ENCODE measurements around the gene SDK1.

SDK1 gene

GRCh38 chr7:3493499-3493898, 192.4 kb downstream of the SDK1 start:
- peak; percentile 17 for DNase-seq (ENCODE audit: low read depth)

GRCh38 chr7:3494947-3495346, 193.9 kb downstream of the SDK1 start:
- DNase-seq (ENCODE audit: low read depth): no peak
- H3K4me3 ChIP-seq (ENCODE audit: low read depth, low read length): no peak overlapping the region

More at GRCh38 chr7:3493499-3493898, 192.4 kb downstream of the SDK1 start:
- no peak overlapping the region for H3K4me3 ChIP-seq (ENCODE audit: low read depth, low read length)

DNA sequence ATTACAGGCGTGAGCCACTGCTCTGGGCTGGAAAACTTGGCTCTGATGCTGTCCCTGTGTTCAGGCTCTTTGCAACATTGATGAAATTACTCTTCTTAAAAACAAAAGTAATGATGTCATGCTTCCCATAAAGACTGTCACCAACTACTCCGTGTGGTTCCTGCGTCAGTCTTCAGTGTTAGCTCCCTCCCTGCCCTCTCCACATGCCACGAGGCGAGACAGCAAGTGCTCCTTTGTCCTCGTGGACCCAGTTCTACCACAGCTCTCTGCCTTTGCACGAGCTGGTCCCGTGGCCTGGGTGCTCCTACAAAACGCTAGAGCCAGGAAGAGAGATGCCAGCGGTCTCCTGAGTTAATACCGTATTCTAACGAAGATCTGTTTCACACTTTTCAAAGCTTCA, 194.5 kb downstream of the SDK1 start:
- no peak overlapping the region for H3K4me3 ChIP-seq (ENCODE audit: low read depth, low read length)
- no peak for DNase-seq (ENCODE audit: low read depth)

DNA sequence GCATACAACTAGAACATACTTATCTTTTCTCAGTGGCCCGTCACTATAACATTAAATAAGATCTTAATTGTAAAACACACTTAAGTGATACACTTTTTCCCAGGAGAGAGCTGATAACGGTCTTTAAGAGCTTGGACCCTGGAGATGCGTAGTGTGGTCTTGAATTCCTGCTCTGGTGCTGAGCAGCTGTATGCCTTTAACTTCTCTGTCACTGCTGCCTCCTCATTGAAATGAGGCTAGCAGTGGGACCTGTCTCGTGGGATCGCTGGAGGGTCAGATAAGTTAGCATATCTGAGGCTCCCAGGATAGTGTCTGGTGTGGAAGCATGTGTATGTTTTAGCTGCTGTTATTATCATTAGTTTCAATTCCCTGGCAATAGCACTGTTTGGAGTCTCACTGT, 194.9 kb downstream of the SDK1 start:
- no peak for DNase-seq (ENCODE audit: low read depth)
- no peak overlapping the region for H3K4me3 ChIP-seq (ENCODE audit: low read depth, low read length)

- H3K4me3 ChIP-seq (ENCODE audit: low read depth, low read length): no peak overlapping the region
- no peak for DNase-seq (ENCODE audit: low read depth)
These were observed 196.7 kb downstream of the SDK1 start for GRCh38 chr7:3497796-3498195.

DNA sequence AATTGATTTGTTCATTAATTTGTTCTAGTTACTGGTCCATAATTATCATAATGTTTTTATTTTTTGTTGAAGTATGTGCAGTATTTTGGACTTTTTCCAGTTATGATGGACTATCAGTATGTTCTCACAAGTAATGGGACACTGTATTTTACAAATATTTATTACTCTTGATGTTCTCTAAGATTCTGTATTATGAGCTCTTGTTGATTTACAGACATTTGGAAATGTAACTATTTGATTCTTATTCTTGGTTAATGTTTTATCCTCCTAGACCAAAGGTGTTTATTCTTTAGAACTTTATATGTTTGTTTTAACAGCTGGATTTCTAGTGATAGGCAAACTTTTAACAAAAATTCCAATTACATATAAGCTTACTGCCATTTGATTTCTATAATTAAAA, 200.6 kb downstream of the SDK1 start:
- DNase-seq (ENCODE audit: low read depth): no peak
- H3K4me3 ChIP-seq (ENCODE audit: low read depth, low read length): no peak overlapping the region

GRCh38 chr7:3504384-3504783, 203.3 kb downstream of the SDK1 start:
- H3K4me3 ChIP-seq (ENCODE audit: low read depth, low read length): no peak overlapping the region
- no peak for DNase-seq (ENCODE audit: low read depth)

DNA sequence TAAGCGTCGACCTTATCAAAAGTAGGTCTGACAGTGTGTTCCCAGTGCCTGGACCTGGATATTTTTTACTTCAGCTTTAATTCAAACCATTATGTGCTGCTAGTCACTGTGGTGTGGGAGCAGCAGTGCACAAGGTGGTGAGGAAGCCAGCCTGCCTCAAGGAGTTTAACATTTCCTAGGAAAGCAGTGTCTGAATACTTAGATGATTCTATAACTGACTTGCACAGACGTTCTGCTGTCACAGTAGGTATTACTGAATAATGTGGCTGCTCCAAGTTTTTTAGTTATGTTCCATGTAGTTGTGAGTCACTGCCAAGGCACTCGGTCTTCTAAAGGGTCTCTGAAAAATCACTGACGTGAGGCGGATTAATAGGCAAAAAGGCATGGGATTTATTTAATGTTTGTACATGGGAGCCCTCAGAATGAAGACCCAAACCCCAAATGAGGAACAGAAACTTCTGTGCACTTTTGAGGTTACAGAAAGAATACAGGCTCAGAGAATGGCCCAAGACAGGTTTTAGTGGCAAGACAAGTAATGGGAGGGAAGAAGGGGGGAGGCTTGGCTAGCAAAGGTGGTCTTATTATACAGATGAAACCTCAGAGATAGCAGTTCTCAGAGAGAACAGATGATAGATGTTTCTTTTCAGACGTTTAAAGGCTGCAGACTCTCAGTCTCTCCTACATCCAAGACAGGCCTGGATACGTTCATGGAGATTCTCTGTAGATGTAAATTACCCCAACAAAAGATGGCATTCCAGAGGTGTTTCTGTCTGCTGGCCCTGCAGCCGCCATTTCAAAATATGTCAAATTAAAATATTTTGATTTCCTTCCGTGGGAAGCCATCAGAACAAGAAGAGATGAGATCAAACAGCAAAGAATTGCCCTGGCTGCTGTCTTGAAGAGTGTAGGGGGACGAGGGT, 209.3 kb downstream of the SDK1 start:
- H3K4me3 ChIP-seq (ENCODE audit: low read depth, low read length): no peak overlapping the region
- no peak for DNase-seq (ENCODE audit: low read depth)

DNA sequence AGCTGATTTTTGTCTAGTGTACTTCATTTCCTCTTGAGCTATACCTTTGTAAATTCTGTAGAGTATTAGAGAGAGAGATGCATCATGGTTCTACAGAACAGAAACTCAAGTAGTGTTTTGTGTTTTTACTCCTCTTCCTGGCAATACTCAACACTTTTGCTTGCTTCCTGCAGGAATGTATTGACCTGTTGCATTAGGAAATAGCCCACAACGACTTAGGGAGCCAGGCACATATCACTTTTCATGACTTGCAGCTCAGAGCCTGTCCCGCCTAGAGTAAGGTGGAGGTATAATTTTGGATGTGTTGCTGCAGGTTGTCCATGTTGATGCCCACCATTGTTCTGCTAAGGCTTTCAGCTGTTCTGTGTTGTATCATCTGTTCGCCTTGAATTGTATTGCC, 216.3 kb downstream of the SDK1 start:
- no peak for DNase-seq (ENCODE audit: low read depth)
- H3K4me3 ChIP-seq (ENCODE audit: low read depth, low read length): no peak overlapping the region

- H3K4me3 ChIP-seq (ENCODE audit: low read depth, low read length): no peak overlapping the region
- no peak for DNase-seq (ENCODE audit: low read depth)
These were observed 217.5 kb downstream of the SDK1 start for GRCh38 chr7:3518546-3518945.

GRCh38 chr7:3520206-3520605, 219.2 kb downstream of the SDK1 start:
- no peak overlapping the region for H3K4me3 ChIP-seq (ENCODE audit: low read depth, low read length)
- no peak for DNase-seq (ENCODE audit: low read depth)

DNA sequence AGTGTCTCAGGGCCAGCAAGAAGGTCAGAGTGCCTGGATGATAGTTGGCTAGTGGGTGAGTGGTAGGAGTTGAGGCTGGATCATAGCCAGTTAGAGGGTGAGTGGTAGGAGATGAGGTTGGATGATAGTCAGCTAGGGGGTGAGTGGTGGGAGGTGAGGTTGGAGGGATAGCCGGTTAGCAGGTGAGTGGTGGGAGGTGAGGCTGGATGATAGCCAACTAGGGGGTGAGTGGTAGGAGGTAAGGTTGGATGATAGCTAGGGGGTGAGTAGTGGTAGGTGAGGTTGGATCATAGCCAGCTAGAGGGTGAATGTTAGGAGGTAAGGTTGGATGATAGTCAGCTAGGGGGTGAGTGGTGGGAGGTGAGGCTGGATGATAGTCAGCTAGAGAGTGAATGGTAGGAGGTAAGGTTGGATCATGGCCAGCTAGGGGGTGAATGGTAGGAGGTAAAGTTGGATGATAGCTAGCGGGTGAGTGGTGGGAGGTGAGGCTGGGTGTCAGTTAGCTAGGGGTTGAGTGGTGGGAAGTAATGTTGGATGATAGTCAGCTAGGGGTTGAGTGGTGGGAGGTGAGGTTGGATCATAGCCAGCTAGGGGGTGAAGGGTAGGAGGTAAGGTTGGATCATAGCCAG, 226.6 kb downstream of the SDK1 start:
- H3K4me3 ChIP-seq (ENCODE audit: low read depth, low read length): no peak overlapping the region
- no peak for DNase-seq (ENCODE audit: low read depth)

DNA sequence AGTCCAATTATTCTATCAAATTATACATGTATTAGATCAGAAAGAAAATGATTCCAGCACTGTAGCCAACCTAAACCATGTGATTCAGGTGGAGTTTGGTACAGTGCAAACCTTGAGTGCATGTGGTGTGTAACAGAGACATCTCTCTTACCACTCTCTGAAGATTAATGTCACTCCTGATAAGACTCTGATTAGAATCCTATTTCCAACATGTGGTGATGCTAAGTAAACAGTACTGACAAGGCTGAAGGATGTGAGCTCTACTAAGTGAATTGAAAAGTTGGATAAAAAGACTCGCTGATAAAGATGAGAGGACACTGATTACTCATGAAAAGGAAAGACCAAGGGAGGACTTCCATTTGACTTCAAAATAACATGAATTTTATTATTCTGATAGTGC, 232.0 kb downstream of the SDK1 start:
- H3K4me3 ChIP-seq (ENCODE audit: low read depth, low read length): no peak overlapping the region

DNA sequence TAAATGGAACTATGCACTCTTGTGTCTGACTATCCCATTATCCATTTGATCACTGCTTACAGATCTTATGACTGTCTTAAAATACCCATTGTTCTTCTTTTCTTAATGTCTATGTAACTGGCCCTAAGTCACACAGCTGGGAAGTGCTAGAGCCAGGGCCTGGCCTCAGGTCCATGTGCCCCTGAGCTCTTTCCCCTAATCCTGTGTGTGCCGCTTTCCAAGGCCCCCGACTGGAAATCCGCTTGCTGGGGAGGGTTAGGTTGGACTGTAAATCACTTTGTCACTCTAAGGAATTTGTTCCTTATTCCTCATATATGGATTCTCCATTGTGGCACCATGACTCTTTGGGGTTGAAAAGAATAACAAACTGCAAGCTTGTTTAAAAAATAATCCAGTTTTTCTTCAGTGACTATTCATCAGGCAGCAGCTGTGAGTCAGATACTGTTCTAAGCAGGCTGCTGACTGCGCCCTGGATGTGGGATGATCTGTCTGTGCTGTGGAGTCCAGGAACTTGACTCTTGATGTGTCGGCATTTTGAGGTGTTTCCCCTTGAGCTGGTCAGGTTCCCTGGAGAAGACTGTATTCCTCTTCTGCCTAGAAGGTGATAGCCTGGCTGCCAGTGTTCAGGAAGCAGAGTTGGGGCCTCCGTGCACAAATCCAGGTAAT, 236.3 kb downstream of the SDK1 start:
- peak; percentile 26 for DNase-seq (ENCODE audit: low read depth)

More for the DNA sequence above, 232.0 kb downstream of the SDK1 start:
- DNase-seq (ENCODE audit: low read depth): no peak

DNA sequence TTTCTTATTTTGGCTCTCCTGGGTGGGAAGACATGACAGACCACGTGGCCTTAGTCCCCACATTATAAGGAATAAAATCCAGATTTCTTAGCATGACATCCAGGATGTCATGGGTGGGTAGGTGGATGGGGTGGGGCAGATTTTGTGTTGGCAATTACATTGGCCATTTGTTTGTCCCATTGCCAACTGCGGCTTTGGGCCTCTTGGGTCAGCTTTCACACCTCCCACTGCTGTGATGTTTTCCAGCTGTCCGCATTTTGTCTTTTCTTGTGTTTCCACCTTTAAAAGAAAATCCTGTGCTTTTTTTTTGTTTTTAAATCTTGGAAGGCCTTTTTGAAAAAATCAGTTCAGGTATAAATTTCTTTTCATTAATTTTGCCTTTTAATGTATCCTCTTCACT, 237.0 kb downstream of the SDK1 start:
- no peak for DNase-seq (ENCODE audit: low read depth)
- no peak overlapping the region for H3K4me3 ChIP-seq (ENCODE audit: low read depth, low read length)

More for the DNA sequence above, 236.3 kb downstream of the SDK1 start:
- H3K4me3 ChIP-seq (ENCODE audit: low read depth, low read length): no peak overlapping the region

DNA sequence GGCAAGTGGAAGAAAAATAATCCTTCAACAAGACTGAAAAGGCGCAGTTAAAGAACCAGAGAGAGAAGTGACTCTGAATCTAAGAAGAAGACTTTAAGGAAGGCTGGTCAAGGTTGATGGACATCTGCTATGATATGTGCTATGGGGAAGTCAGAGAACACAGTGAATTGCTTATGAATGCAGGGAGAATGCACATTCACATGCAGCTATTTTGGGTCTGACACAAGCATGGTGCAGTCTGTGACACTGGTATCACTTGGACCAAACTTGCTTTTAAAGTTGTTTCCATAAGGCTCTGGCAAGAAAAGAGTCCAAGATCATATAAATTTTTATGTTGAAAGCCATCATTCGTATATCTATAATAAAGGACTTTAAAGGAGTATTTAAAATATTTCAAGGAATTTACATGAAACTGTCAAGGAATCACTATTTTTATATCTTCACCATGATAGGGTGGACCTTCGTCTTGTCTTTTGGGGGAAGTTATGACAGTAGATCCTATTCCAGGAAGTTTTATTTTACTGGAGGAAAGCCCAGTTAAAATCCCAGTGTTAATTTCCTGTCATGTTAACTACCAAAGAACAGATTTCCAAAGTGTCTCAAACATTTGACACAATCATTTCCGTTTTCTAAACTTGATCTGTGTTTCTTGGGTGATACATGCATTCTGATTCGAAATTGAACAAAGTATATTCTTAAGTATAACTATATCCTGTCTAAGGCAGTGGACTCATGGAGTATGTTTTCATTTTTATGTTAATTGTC, 239.6 kb downstream of the SDK1 start:
- DNase-seq (ENCODE audit: low read depth): no peak
- H3K4me3 ChIP-seq (ENCODE audit: low read depth, low read length): no peak overlapping the region

- H3K4me3 ChIP-seq (ENCODE audit: low read depth, low read length): no peak overlapping the region
- DNase-seq (ENCODE audit: low read depth): no peak
These were observed 243.2 kb downstream of the SDK1 start for GRCh38 chr7:3544202-3544601.

DNA sequence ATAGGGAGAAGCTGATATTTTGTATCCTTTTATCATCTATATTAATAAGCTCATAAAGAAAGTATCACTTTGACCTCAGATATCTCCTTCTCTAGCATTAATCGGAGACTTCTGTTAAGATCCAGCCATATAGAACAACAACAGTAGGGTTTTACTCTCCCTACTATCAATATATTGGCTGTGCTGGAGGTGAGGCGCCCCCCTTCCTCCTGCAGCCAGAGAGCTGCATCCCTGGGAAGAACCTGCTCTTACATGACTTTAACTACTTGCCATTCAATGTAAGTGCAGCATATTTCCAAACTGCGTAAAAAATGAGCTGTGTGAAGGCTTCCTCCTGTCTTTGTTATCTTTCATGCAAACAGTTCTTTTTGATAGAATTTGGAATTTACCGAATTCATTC, 247.8 kb downstream of the SDK1 start:
- H3K4me3 ChIP-seq (ENCODE audit: low read depth, low read length): no peak overlapping the region
- DNase-seq (ENCODE audit: low read depth): no peak

GRCh38 chr7:3549601-3550000, 248.5 kb downstream of the SDK1 start:
- no peak for DNase-seq (ENCODE audit: low read depth)
- no peak overlapping the region for H3K4me3 ChIP-seq (ENCODE audit: low read depth, low read length)

- no peak overlapping the region for H3K4me3 ChIP-seq (ENCODE audit: low read depth, low read length)
- no peak for DNase-seq (ENCODE audit: low read depth)
These were observed 250.5 kb downstream of the SDK1 start for GRCh38 chr7:3551536-3551935.

All from skeletal muscle cell (primary cell).